Muscle of leg (tissue), 11 donors: ENCODE results near the gene STX17. TPM values are rescaled to one million over a fixed set of nuclear protein-coding genes. Genes with fewer than 3 reads are reported as not detected.

Source experiments
- DNase-seq: peaks from one replicate; pipeline ENCODE4 v3.0.0; 2013
- H3K27ac ChIP-seq: one replicate; pipeline ENCODE4 v1.5.1; 2013; ENCODE audit warnings: mild to moderate bottlenecking, low read length, control low read depth
- H3K27me3 ChIP-seq: one replicate; pipeline ENCODE4 v1.6.1; 2013; ENCODE audit warnings: low read length; ENCODE audit not compliant: control insufficient read depth, insufficient read depth
- H3K36me3 ChIP-seq: one replicate; pipeline ENCODE4 v1.6.1; 2013; ENCODE audit warnings: low read length; ENCODE audit not compliant: control insufficient read depth, insufficient read depth
- H3K4me1 ChIP-seq: one replicate; pipeline ENCODE4 v1.6.1; 2013; ENCODE audit warnings: low read length; ENCODE audit not compliant: control insufficient read depth, insufficient read depth
- H3K4me3 ChIP-seq: one replicate; pipeline ENCODE4 v1.5.1; 2013; ENCODE audit warnings: low read length, control low read depth
- H3K9me3 ChIP-seq: replicated peaks from 2 replicates; pipeline ENCODE4 v1.6.1; 2013; ENCODE audit warnings: low read depth, low read length; ENCODE audit not compliant: control insufficient read depth
- WGBS: methylation state at CpG from one replicate; pipeline ENCODE4 v1.1.5; 2013; ENCODE audit warnings: missing lambda C conversion rate; ENCODE audit not compliant: insufficient coverage; 5-methylcytosine and 5-hydroxymethylcytosine counted together
- polyA plus RNA-seq, 8 donors: library from polyadenylated mRNA; unstranded; fragments of 120-200 nt; gene quantifications; one replicate each; pipeline versions ENCODE4 v1.2.1 to v1.2.3, GENCODE V29; 2013; ENCODE audit warnings: inconsistent platforms in 1 of 8, low replicate concordance in 1 of 8; ENCODE audit not compliant: insufficient read length in 8 of 8, insufficient read depth in 1 of 8
- total RNA-seq: library from RNA; stranded (reverse); fragments of 120-200 nt; gene quantifications from one replicate; pipeline ENCODE4 v1.2.4, GENCODE V29; 2013

Gene STX17
- total and polyA plus RNA-seq, 9 donors = 10.8 to 15.5 (median 13.0) TPM

DNA sequence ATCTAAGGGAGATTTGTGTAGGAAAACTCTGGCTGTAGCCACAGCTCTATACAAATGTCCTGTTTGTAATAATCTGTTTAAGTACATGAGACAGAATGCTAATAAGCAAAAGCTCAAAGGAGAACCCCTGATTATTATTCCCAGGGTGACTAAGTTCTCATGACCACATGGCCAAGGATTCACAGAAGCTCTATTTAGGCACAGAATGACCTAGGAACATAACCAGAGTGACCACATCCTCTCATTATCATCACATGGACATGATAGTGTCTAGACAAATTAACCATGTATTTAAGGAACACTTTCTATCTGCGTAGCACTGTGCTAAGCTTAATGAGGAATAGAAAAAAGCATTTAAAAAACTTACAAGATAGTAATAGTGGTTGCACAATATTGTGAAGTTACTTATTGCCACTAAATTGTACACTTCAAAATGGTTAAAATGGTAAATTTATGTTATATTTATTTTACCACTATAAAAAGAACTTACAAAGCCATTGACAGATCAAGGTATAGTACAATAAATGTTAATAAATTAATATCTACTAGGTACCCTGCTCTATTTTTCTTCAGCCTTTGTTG is 56.3 kb downstream of the STX17 start:
- WGBS = no CpG with 5 or more reads among the region's 1 CpG
- Histone ChIP-seq H3K9me3 (no peaks in the 10 kb centered on the region), H3K27ac (no peak overlapping the region), H3K4me3 (no peak overlapping the region), H3K27me3 (no peaks in the 10 kb centered on the region), H3K4me1 (no peaks in the 10 kb centered on the region), H3K36me3 (peaks cover 5% of the 10 kb centered on the region)
- DNase-seq = no peak

GRCh38 chr9:99964336-99964735 is 57.9 kb downstream of the STX17 start:
- H3K4me3 ChIP-seq = no peak overlapping the region
- H3K27ac ChIP-seq = no peak overlapping the region
- no peaks in the 10 kb centered on the region for H3K4me1 ChIP-seq
- no peak for DNase-seq
- peaks cover 10% of the 10 kb centered on the region for H3K36me3 ChIP-seq
- no peaks in the 10 kb centered on the region for H3K9me3 ChIP-seq
- no CpG with 5 or more reads among the region's 1 CpG for WGBS
- H3K27me3 ChIP-seq = no peaks in the 10 kb centered on the region

DNA sequence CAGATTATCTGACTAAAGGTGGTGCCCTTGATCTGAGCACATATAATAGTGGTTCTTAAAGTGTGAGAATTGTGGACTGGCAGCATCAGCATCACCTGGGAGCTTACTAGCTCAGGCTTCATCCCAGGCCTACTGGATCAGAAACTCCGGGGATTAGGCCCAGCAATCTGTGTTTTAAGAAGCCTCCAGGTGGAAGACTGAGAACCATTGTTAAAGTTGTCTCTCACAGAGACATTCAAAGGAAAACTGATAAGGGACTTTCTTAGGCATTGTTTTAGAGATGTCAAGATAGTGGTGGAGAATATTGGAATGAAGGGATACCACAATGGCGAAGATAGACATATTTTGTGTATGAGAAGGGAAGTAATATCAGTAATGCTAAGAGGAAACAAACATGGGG is 59.5 kb downstream of the STX17 start:
- H3K27me3 ChIP-seq = no peaks in the 10 kb centered on the region
- H3K36me3 ChIP-seq = peaks cover 12% of the 10 kb centered on the region
- H3K27ac ChIP-seq = no peak overlapping the region
- H3K9me3 ChIP-seq = no peaks in the 10 kb centered on the region
- no peaks in the 10 kb centered on the region for H3K4me1 ChIP-seq
- no peak overlapping the region for H3K4me3 ChIP-seq
- WGBS = 100% methylated on average over 2 of the region's 2 CpGs
- no peak for DNase-seq

DNA sequence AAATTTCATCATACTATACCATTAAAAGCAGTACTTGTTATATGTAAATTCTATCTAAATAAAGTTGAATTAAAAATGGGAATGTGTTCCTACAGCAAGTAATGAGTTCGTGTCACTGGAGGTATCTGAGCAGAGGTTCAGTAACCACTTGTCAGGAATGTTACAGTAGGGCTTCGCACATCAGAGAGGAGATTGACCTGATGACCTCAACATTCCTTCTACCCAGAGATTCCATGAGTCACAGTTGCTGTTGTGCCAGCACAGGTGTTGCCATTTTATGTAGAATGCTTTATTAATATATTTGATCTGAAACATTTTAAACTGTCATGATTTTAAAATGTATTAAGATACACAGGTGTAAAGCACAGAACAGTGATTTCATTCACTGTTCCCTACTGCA is 60.3 kb downstream of the STX17 start:
- no peak overlapping the region for H3K27ac ChIP-seq
- no peak overlapping the region for H3K4me3 ChIP-seq
- DNase-seq = no peak
- no CpG with 5 or more reads among the region's 2 CpGs for WGBS
- H3K9me3 ChIP-seq = no peaks in the 10 kb centered on the region
- H3K27me3 ChIP-seq = no peaks in the 10 kb centered on the region
- H3K4me1 ChIP-seq = no peaks in the 10 kb centered on the region
- peaks cover 10% of the 10 kb centered on the region for H3K36me3 ChIP-seq

DNA sequence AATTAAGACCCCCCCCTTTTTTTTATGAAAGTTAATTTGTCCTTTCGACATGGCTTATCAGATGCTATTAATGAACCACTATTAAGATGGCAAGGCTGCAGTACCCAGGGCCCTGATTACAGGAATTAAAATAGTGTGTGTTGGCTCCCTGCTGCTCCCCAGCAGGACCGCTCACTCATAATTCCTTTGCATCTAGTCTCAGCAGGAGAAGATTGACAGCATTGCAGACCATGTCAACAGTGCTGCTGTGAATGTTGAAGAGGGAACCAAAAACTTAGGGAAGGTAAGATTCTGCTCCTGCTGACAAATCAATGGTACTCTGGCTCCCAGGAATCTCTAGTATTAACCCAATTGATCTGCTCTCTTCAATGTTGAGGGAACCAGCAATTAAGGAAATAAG is 61.0 kb downstream of the STX17 start:
- WGBS = 100% methylated on average over 1 of the region's 2 CpGs
- Histone ChIP-seq H3K9me3 (no peaks in the 10 kb centered on the region), H3K27me3 (no peaks in the 10 kb centered on the region), H3K36me3 (peaks cover 10% of the 10 kb centered on the region), H3K27ac (no peak overlapping the region), H3K4me3 (no peak overlapping the region), H3K4me1 (no peaks in the 10 kb centered on the region)
- DNase-seq = no peak

DNA sequence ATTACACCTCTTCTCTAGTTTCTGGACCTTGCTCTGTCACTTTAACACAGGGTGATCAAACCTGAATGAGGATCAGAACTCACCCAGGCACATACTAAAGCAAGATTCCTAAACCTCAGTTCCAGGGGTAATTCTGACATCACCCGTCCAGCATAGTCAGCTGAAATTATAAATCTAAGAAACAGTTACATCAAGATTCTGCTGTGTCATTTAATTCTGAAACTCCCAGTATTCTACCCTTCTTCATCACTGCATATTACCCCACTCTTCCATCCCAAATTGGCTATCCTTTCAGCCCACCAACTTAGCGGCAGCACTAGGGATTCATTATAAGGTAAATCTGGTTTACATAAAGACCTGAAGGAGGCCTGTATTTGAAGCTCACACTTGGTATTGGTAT is 64.0 kb downstream of the STX17 start:
- Histone ChIP-seq H3K4me1 (no peaks in the 10 kb centered on the region), H3K27me3 (no peaks in the 10 kb centered on the region), H3K36me3 (peaks cover 14% of the 10 kb centered on the region), H3K27ac (no peak overlapping the region), H3K4me3 (no peak overlapping the region), H3K9me3 (no peaks in the 10 kb centered on the region)
- no peak for DNase-seq
- 100% methylated on average over 1 of the region's 2 CpGs for WGBS

GRCh38 chr9:99971410-99971809 is 65.0 kb downstream of the STX17 start:
- no peak overlapping the region for H3K27ac ChIP-seq
- no peak for DNase-seq
- H3K9me3 ChIP-seq = no peaks in the 10 kb centered on the region
- H3K27me3 ChIP-seq = no peaks in the 10 kb centered on the region
- no peaks in the 10 kb centered on the region for H3K4me1 ChIP-seq
- no peak overlapping the region for H3K4me3 ChIP-seq
- peaks cover 14% of the 10 kb centered on the region for H3K36me3 ChIP-seq

DNA sequence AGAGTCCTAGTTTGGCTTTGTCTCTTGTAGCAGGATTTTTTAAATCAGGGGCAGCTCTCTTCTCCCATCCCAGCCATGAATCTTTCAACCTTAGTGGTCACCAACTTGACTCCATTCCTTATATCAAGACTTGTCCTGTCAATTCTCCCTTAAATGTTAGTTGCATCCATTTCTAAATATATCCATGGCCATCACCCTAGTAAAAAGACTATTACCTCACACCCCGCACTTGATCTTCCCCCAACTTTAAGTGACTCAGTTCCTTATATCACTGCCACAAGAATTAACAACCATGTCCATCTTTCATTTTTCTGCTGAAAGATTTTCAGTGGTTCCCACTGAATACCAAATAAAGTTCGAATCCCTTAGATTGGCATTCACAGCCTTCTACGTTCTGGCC is 67.0 kb downstream of the STX17 start:
- Histone ChIP-seq H3K4me1 (no peaks in the 10 kb centered on the region), H3K9me3 (no peaks in the 10 kb centered on the region), H3K27me3 (no peaks in the 10 kb centered on the region), H3K27ac (no peak overlapping the region), H3K36me3 (peaks cover 9% of the 10 kb centered on the region), H3K4me3 (no peak overlapping the region)
- 100% methylated on average over 2 of the region's 3 CpGs for WGBS
- DNase-seq = no peak

- H3K36me3 ChIP-seq = peaks cover 3% of the 10 kb centered on the region
- 100% methylated on average over 1 of the region's 3 CpGs for WGBS
- no peaks in the 10 kb centered on the region for H3K4me1 ChIP-seq
- no peak overlapping the region for H3K27ac ChIP-seq
- no peaks in the 10 kb centered on the region for H3K9me3 ChIP-seq
- no peak overlapping the region for H3K4me3 ChIP-seq
- no peaks in the 10 kb centered on the region for H3K27me3 ChIP-seq
- no peak for DNase-seq
Measured at GRCh38 chr9:99977033-99977792, 70.8 kb downstream of the STX17 start.

GRCh38 chr9:99978221-99978620 is 71.8 kb downstream of the STX17 start:
- H3K27ac ChIP-seq = no peak overlapping the region
- no peaks in the 10 kb centered on the region for H3K9me3 ChIP-seq
- DNase-seq = no peak
- no peaks in the 10 kb centered on the region for H3K4me1 ChIP-seq
- H3K27me3 ChIP-seq = no peaks in the 10 kb centered on the region
- WGBS = no CpG with 5 or more reads among the region's 1 CpG
- H3K4me3 ChIP-seq = no peak overlapping the region
- peaks cover 8% of the 10 kb centered on the region for H3K36me3 ChIP-seq
